Lower lobe of right lung (tissue), 2 donors: ENCODE measurements around the gene TRIM52. TPM values are rescaled to one million over a fixed set of nuclear protein-coding genes. Genes with fewer than 3 reads are reported as not detected.
"Not testable (repeated sequence)": the region's sequence is repeated elsewhere in the genome, so short reads cannot be mapped to it uniquely, and the experiment has no call there.

Experiments
- ATAC-seq, 2 donors: fragments of 200-7000 bp; cut with Tn5 transposase; one replicate each; pipeline ENCODE4 v1.9.1; 2020 to 2022; ENCODE audit warnings: mild to moderate bottlenecking in 2 of 2, moderate library complexity in 2 of 2
- DNase-seq: peaks from one replicate; pipeline ENCODE4 v3.0.0-alpha.2; 2020
- H3K27ac ChIP-seq: fragments of 200-600 bp; one replicate; pipeline ENCODE4 v1.8.0; 2022
- H3K27me3 ChIP-seq: fragments of 200-600 bp; one replicate; pipeline ENCODE4 v1.8.0; 2022; ENCODE audit warnings: low read depth
- H3K36me3 ChIP-seq: fragments of 200-600 bp; one replicate; pipeline ENCODE4 v1.8.0; 2022; ENCODE audit warnings: mild to moderate bottlenecking
- H3K4me1 ChIP-seq: fragments of 200-600 bp; one replicate; pipeline ENCODE4 v1.8.0; 2022
- H3K4me3 ChIP-seq: fragments of 200-600 bp; one replicate; pipeline ENCODE4 v1.8.0; 2022; ENCODE audit warnings: mild to moderate bottlenecking
- H3K9me3 ChIP-seq: fragments of 200-600 bp; one replicate; pipeline ENCODE4 v1.8.0; 2022
- intact Hi-C: fragments of 100-400 bp; cut with DNase I; formaldehyde crosslinking; loops from one replicate; pipeline ENCODE4 v1.11.0; 2022
- total RNA-seq: library from RNA; stranded (reverse); fragmentation: NEBNext Ultra II Directional; extraction: Animal tissue kit (Norgen Biotek cat#: 25700); gene quantifications from one replicate; pipeline ENCODE4 v1.2.1, GENCODE V29; 2021
- TF ChIP-seq, protein P1 (sequence below): fragments of 200-600 bp; IDR thresholded peaks from one replicate; pipeline ENCODE4 v1.8.0; 2022; ENCODE audit warnings: antibody characterized with exemption, mild to moderate bottlenecking
- donor health status: DM: no; HTN: yes; CAD: no; lungs with severe emphysema.

TRIM52 gene
- total RNA-seq, 1 donor from 2014 or later: 20.8 TPM

DNA sequence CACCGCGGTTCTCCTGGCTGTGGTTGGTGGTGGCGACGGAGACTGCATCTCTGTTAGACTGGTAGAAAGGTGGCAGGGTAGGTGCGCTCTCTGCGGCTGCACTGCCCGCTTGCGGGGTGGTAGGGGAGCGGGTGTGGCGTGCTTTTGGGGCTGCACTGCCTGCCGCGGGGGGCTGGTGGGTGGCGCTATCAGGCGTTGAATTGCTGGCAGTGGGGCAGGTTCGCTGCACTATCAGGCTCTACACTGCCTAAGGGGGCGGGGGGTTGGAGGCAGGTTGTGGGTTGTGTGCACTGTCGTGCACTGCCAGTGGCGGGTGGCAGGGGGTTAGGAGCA, 21.0 kb upstream of the TRIM52 start:
- Histone ChIP-seq H3K27me3 (no peaks in the 10 kb centered on the region), H3K4me1 (no peaks in the 10 kb centered on the region), H3K9me3 (no peaks in the 10 kb centered on the region), H3K36me3 (no peaks in the 10 kb centered on the region), H3K4me3 (no peak overlapping the region), H3K27ac (no peak overlapping the region)
- ATAC-seq (no peak), DNase-seq (no peak)
- TF ChIP-seq, protein P1, sequence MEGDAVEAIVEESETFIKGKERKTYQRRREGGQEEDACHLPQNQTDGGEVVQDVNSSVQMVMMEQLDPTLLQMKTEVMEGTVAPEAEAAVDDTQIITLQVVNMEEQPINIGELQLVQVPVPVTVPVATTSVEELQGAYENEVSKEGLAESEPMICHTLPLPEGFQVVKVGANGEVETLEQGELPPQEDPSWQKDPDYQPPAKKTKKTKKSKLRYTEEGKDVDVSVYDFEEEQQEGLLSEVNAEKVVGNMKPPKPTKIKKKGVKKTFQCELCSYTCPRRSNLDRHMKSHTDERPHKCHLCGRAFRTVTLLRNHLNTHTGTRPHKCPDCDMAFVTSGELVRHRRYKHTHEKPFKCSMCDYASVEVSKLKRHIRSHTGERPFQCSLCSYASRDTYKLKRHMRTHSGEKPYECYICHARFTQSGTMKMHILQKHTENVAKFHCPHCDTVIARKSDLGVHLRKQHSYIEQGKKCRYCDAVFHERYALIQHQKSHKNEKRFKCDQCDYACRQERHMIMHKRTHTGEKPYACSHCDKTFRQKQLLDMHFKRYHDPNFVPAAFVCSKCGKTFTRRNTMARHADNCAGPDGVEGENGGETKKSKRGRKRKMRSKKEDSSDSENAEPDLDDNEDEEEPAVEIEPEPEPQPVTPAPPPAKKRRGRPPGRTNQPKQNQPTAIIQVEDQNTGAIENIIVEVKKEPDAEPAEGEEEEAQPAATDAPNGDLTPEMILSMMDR: no peak
- intact Hi-C loops: no loop called here

DNA sequence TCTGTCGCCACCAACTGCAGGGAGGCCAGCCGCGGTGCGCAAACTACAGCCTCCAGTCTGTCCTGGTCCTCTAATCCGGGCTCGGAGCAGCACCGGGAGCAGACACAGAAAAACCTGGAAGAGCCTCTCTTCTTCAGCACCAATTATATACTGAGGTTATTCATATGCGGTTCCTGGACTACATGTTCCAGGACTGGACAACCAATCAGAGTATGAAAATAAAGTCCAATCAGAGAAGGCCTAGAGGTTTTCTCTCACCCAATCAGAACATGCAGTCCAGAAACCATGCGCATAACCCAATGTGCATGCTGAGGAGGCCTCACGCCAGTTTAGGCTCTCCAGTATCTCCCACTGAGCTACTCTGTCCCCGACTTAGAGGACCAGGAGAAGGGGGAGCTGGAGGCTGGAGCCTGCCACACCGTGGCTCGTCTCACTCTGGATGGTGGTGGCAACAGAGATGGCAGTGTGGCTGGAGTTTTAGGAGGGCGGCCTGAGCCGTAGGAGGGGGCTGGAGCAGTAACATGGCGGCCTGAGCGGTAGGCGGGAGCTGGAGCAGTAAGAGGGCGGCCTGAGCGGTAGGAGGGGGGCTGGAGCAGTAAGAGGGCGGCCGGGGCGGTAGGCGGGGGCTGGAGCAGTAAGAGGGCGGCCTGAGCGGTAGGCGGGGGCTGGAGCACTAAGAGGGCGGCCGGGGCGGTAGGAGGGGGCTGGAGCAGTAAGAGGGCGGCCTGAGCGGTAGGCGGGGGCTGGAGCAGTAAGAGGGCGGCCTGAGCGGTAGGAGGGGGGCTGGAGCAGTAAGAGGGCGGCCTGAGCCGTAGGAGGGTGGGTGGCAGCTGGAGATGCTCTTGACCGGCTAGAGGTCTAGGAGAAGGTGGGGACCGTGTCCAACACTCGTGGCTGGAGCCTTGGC, 20.4 kb upstream of the TRIM52 start:
- Histone ChIP-seq H3K4me1 (no peaks in the 10 kb centered on the region), H3K36me3 (no peaks in the 10 kb centered on the region), H3K27ac (no peak overlapping the region), H3K9me3 (no peaks in the 10 kb centered on the region), H3K27me3 (no peaks in the 10 kb centered on the region), H3K4me3 (no peak overlapping the region)
- intact Hi-C loops: no loop called here
- DNase-seq (no peak), ATAC-seq (no peak)
- TF ChIP-seq, protein P1: no peak

- Histone ChIP-seq H3K9me3 (no peaks in the 10 kb centered on the region), H3K36me3 (no peaks in the 10 kb centered on the region), H3K27me3 (no peaks in the 10 kb centered on the region), H3K4me1 (no peaks in the 10 kb centered on the region), H3K4me3 (no peak overlapping the region), H3K27ac (no peak overlapping the region)
- TF ChIP-seq, protein P1: no peak
- ATAC-seq (no peak), DNase-seq (no peak)
- intact Hi-C loops: no loop called here
Observed at GRCh38 chr5:181280251-181280762, 19.4 kb upstream of the TRIM52 start.

DNA sequence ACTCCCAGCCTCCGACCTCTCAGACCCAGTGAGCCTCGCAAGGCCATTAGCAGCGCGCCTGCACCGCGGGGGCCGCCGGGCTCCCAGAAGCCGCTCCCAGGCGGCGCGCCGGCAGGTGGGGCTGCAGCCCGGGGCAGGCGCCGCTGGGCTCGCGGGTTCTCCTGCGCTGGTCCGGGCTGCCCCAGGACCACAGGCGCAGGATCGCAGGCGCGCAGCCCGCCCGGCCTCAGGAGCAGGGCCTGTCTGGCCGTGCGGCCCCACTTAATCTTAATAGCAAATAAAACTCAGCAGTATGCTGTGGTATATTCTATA, 12.4 kb upstream of the TRIM52 start:
- TF ChIP-seq, protein P1: peak; percentile 19
- ATAC-seq: peak in 1 of 2 donors; percentile 41
- H3K27me3 ChIP-seq, H3K9me3 ChIP-seq, H3K36me3 ChIP-seq, H3K27ac ChIP-seq, H3K4me3 ChIP-seq, H3K4me1 ChIP-seq, intact Hi-C loops: not testable (repeated sequence)
- DNase-seq: peak; percentile 52

- no peaks in the 10 kb centered on the region for H3K4me1 ChIP-seq
- H3K4me3 ChIP-seq: no peak overlapping the region
- DNase-seq: no peak
- TF ChIP-seq, protein P1: no peak
- ATAC-seq: no peak
- H3K36me3 ChIP-seq: no peaks in the 10 kb centered on the region
- H3K9me3 ChIP-seq: no peaks in the 10 kb centered on the region
- no peaks in the 10 kb centered on the region for H3K27me3 ChIP-seq
- no peak overlapping the region for H3K27ac ChIP-seq
- intact Hi-C loops: no loop called here
Observed at GRCh38 chr5:181271081-181271480, 10.1 kb upstream of the TRIM52 start.

GRCh38 chr5:181267907-181268306, 7.0 kb upstream of the TRIM52 start:
- DNase-seq, H3K27me3 ChIP-seq, intact Hi-C loops, H3K4me3 ChIP-seq, ATAC-seq, H3K27ac ChIP-seq, H3K9me3 ChIP-seq, H3K4me1 ChIP-seq: not testable (repeated sequence)
- H3K36me3 ChIP-seq: peaks cover 13% of the 10 kb centered on the region
